Loucy (cell line): ENCODE results near the gene CC2D2A.

Source experiments
- CTCF ChIP-seq: fragments of 200-600 bp; sonication (generic); conservative IDR thresholded peaks from 2 replicates; pipeline ENCODE4 v1.5.1; 2014; ENCODE audit warnings: mild to moderate bottlenecking, antibody characterized with exemption, low read length
- EZH2phosphoT487 ChIP-seq: fragments of 200-600 bp; IDR thresholded peaks from 2 replicates; pipeline ENCODE4 v1.6.1; 2018; ENCODE audit warnings: antibody characterized with exemption, mild to moderate bottlenecking, moderate library complexity, borderline replicate concordance

- TF ChIP-seq CTCF, result no peak
- no peak for TF ChIP-seq EZH2phosphoT487
Observed at GRCh38 chr4:15598644-15599043, 129.0 kb downstream of the CC2D2A start.
